ENCODE results near the gene CPTP. TPM values are rescaled to one million over a fixed set of nuclear protein-coding genes. Genes with fewer than 3 reads are reported as not detected.

Gene CPTP
- total and polyA plus RNA-seq, 10 of the 15 experiments (the other 5 are each of a cell fraction or from before 2014, with no cell fraction given) = 0.06 to 24.3 (median 10.0) TPM

DNA sequence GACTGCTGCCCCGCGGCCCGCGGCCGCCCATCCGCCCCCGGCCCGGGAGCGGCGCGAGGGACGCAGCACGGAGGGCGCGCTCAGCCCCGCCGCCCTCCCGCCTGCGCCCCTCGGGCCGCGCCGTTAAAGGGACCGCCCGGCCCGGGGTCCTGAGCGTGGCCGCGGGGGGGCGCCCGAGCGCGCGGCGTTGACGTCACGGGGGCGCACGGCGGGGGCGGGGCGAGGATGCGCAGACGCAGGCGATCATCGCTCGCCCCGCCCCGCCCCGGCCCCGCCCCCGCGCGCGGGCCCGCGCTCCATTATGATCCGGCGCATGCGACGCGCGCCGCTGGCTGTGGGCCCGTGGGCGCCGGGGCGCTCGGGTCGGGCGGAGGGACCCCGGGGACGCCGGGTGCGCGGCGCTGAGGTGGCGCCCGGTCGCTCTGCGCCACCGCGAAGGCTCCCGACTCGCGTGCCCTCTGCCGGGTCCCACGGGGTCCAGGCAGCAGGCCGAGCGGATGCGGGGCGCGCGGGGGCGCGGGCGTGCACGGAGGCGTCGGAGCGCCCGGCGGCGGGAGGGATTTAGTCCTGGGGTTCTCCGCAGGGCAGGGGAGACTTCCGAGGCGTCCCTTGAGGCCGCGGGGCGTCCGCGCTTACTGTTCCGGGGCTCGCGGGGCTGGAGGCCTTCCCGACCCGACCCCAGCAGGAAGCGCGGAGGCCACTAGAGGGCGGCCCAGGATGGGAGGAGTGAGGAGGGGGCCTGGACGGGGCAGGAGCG is 24.8 kb downstream of the CPTP start, which contains the start of gene DVL1 (continued):
- TF ChIP-seq E4F1 (IDR thresholded peaks at IDR 0.05; ENCODE audit: borderline replicate concordance, partially characterized antibody) (no peak), RBBP5 (conservative IDR thresholded peaks at IDR 0.05) (no peak), RFX5 (IDR thresholded peaks at IDR 0.05; ENCODE audit: low read depth, low read length) (no peak), ZNF687 (IDR thresholded peaks at IDR 0.05) (peak; percentile 70), ZZZ3 (IDR thresholded peaks at IDR 0.05; ENCODE audit: control insufficient read depth, insufficient read length, low read depth) (no peak), RAD21 (IDR thresholded peaks at IDR 0.05; ENCODE audit: insufficient read depth, low read depth, low read length) (peak; percentile 57), MYC (IDR thresholded peaks at IDR 0.05; ENCODE audit: insufficient read depth, insufficient read length, insufficient replicate concordance, low read length, severe bottlenecking) (peak; percentile 53), CUX1 (IDR thresholded peaks at IDR 0.05; ENCODE audit: insufficient replicate concordance, low read depth, low read length) (no peak), CBX5 (IDR thresholded peaks at IDR 0.05; ENCODE audit: low read depth) (no peak), SMARCA5 (IDR thresholded peaks at IDR 0.05) (peak; percentile 70), MYB (IDR thresholded peaks at IDR 0.05; ENCODE audit: borderline replicate concordance, low read depth, low read length) (no peak), BCL11A (IDR thresholded peaks at IDR 0.05; ENCODE audit: low read depth, low read length) (no peak)
- TF ChIP-seq, protein P1, sequence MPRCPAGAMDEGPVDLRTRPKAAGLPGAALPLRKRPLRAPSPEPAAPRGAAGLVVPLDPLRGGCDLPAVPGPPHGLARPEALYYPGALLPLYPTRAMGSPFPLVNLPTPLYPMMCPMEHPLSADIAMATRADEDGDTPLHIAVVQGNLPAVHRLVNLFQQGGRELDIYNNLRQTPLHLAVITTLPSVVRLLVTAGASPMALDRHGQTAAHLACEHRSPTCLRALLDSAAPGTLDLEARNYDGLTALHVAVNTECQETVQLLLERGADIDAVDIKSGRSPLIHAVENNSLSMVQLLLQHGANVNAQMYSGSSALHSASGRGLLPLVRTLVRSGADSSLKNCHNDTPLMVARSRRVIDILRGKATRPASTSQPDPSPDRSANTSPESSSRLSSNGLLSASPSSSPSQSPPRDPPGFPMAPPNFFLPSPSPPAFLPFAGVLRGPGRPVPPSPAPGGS (IDR thresholded peaks at IDR 0.05; ENCODE audit: borderline replicate concordance, insufficient read depth, low read depth, low read length, poor library complexity, severe bottlenecking) = no peak

All from GM12878 (cell line).